GM18861 (cell line): Measurements from ENCODE around the gene COL25A1.
A peak's percentile ranks its signal among the peaks of the same experiment; 100 is the strongest.
"Not testable (repeated sequence)": the region's sequence is repeated elsewhere in the genome, so short reads cannot be mapped to it uniquely, and the experiment has no call there.

ENCODE experiments used
- ATAC-seq: cut with Tn5 transposase; IDR thresholded peaks from one replicate; pipeline ENCODE4 v1.9.1; 2021; ENCODE audit not compliant: unreplicated experiment

Gene COL25A1

GRCh38 chr4:109016200-109016599 is 286.3 kb downstream of the COL25A1 start:
- ATAC-seq, result no peak

GRCh38 chr4:109015413-109015810 is 287.0 kb downstream of the COL25A1 start:
- no peak for ATAC-seq

- ATAC-seq, result no peak
Observed at GRCh38 chr4:109014593-109015412, 287.7 kb downstream of the COL25A1 start.

GRCh38 chr4:109012286-109012880 is 290.1 kb downstream of the COL25A1 start:
- ATAC-seq, result no peak

- no peak for ATAC-seq
Observed at GRCh38 chr4:109011241-109012026, 291.0 kb downstream of the COL25A1 start.

- no peak for ATAC-seq
Observed at GRCh38 chr4:109010521-109010920, 291.9 kb downstream of the COL25A1 start.

GRCh38 chr4:109009909-109010308 is 292.5 kb downstream of the COL25A1 start:
- no peak for ATAC-seq

- no peak for ATAC-seq
Observed at GRCh38 chr4:109007976-109008375, 294.5 kb downstream of the COL25A1 start.

- ATAC-seq, result no peak
Observed at GRCh38 chr4:109005523-109005922, 296.9 kb downstream of the COL25A1 start.

GRCh38 chr4:109004418-109004817 is 298.0 kb downstream of the COL25A1 start:
- ATAC-seq, result no peak

- ATAC-seq, result no peak
Observed at GRCh38 chr4:109003964-109004363, 298.5 kb downstream of the COL25A1 start.

GRCh38 chr4:108991551-108992328 is 310.7 kb downstream of the COL25A1 start:
- ATAC-seq, result no peak

- peak; percentile 83 for ATAC-seq
Observed at GRCh38 chr4:108988464-108989195, 313.8 kb downstream of the COL25A1 start.

GRCh38 chr4:108984495-108984894 is 318.0 kb downstream of the COL25A1 start:
- not testable (repeated sequence) for ATAC-seq

- ATAC-seq, result no peak
Observed at GRCh38 chr4:108982402-108983185, 319.9 kb downstream of the COL25A1 start.

GRCh38 chr4:108980455-108981239 is 321.8 kb downstream of the COL25A1 start:
- no peak for ATAC-seq

- ATAC-seq, result no peak
Observed at GRCh38 chr4:108979759-108980158, 322.7 kb downstream of the COL25A1 start.

GRCh38 chr4:108978066-108978465 is 324.4 kb downstream of the COL25A1 start:
- ATAC-seq, result no peak
